Measurements from ENCODE around the gene CCDC183.
A peak's percentile ranks its signal among the peaks of the same experiment; 100 is the strongest.
"Not testable (repeated sequence)": the region's sequence is repeated elsewhere in the genome, so short reads cannot be mapped to it uniquely, and the experiment has no call there.

Gene CCDC183

DNA sequence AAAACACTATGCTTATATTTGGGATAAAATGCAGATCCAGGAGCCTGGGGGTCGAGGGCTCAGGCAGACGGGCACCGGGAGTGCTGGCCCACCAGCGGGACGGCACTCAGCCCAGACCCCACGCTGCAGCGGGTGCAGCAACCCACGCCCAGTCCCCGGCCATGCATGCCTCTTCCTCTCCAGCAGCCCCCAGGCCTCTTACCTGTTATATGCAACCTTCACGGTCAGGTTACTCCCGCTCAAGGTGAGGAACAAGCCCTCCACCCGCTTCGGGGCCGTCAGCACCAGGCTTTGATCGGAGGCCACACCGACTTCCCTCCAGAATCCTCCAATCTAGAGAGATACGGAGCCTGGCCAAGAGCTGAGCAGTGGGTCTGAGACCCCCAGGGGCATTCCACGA lies 39.3 kb upstream of the CCDC183 start:
- H3K9me3 Mint-ChIP-seq: peaks cover 15 to 27% of the 10 kb centered on the region in 2 donors
- H3K4me1 Mint-ChIP-seq: peaks cover 9% of the 10 kb centered on the region
- peaks cover 32% of the 10 kb centered on the region for H3K27me3 Mint-ChIP-seq
- no peak overlapping the region for H3K27ac Mint-ChIP-seq
- H3K4me3 Mint-ChIP-seq: no peak overlapping the region
- ATAC-seq (no peak), DNase-seq (no peak)

DNA sequence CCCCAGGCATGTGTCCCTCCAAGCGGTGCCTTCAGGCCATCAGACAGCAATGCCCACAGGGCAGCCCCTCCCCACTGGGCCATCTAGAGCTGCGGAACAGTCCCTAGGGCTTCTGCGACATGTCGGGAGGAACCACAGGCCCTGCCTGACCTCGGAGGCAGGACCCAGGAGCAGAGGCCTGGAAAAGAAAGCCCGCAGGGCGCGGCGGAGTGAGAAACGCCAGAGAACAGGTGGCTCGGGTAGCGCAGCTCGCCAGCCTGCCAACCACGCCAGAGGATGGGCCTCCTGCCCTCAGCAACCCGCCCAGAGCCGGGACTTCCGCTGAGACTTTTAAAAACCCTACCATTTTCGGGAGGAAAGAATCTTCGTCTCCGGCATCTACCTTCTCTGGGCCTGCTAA lies 38.8 kb upstream of the CCDC183 start:
- no peak overlapping the region for H3K27ac Mint-ChIP-seq
- DNase-seq: no peak
- peaks cover 9% of the 10 kb centered on the region for H3K4me1 Mint-ChIP-seq
- peaks cover 10 to 22% of the 10 kb centered on the region in 2 donors for H3K9me3 Mint-ChIP-seq
- no peak overlapping the region for H3K4me3 Mint-ChIP-seq
- H3K27me3 Mint-ChIP-seq: peaks cover 27% of the 10 kb centered on the region
- no peak for ATAC-seq

DNA sequence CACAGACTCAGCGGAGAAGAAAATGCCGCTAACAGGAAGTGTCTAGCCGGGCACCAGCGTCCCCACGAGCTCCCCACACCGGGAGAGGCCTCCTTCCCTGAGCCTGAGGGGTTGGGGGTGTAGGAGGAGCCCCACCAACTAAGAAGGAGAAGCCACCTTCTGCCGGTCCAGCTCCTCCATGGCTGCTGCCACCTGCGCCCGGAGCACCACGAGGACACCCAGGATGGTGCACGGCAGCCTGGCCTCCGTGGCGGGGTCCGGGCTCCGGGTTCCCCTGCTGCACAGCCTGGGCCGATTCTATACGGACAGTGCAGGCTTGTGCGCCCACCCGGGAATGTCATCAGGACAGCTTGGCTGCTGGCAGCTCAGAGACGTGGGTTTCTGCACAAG lies 38.4 kb upstream of the CCDC183 start:
- Mint-ChIP-seq H3K9me3 (peaks cover 6 to 18% of the 10 kb centered on the region in 2 donors), H3K27ac (no peak overlapping the region), H3K4me1 (peaks cover 9% of the 10 kb centered on the region), H3K4me3 (no peak overlapping the region), H3K27me3 (peaks cover 25% of the 10 kb centered on the region)
- no peak for ATAC-seq
- DNase-seq: no peak

DNA sequence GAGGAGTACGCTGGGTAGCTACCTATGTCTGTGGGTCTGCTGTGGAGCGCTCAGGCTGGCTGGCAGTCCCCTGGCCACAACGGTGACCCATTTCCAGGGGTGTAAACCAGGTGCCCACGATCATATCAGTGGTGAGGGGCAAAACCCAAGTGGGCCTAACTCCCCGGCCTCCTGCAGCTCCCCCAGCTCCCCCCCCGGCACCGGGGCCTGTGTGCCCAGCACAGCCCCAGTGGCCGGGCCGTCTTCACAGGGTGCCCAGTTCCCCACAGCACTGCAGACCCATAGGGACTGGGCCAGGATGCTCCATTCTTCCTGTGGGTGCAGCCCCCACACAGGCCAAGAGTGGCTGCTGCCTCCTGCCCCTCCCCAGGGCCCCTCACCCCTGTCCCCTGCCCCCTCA lies 37.1 kb upstream of the CCDC183 start:
- Mint-ChIP-seq H3K9me3 (peaks cover 4 to 15% of the 10 kb centered on the region in 2 donors), H3K27ac (no peak overlapping the region), H3K27me3 (peaks cover 36% of the 10 kb centered on the region), H3K4me1 (peaks cover 9% of the 10 kb centered on the region), H3K4me3 (no peak overlapping the region)
- no peak for DNase-seq
- peak; percentile 41 for ATAC-seq

DNA sequence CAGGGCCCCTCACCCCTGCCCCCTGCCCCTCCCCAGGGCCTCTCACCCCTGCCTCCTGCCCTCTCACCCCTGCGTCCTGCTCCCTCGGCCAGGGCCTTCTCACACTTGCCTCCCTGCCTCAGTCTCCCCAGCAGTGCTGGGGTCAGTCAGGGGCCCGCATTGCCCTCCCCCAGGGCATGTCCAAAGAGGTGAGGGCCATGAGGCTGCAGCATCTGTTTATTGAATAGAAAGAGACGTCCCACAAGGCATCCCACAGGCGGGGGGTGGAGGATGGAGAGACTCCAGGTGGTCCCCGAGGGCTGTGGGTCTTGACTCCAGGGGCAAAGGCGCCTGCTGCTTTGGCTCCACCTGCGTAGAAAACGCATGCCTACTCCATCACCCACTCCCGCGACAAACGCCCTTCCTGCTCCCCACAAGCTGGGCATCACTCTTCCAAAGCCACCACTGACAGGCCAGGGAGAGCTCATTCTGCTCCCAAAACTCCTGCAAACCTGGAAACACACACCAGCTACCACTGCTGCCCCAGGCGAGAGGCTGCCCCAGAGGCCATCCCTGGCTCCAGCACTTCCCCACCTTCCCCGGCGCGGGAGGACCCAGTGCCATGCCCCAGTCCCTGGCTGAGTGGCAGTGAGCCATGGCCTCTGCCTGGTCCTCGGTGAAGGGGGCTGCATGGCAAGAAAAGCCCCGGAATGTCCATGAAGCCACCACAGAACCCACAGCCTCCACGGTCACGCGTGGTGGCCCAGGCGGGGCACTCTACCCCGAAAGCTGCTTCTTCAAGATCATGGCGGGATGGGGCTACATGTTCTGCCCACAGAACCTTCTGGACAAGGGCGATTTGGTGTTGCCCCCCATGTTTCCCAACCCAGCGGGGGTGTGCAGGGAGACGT lies 36.5 kb upstream of the CCDC183 start:
- no peak overlapping the region for H3K27ac Mint-ChIP-seq

DNA sequence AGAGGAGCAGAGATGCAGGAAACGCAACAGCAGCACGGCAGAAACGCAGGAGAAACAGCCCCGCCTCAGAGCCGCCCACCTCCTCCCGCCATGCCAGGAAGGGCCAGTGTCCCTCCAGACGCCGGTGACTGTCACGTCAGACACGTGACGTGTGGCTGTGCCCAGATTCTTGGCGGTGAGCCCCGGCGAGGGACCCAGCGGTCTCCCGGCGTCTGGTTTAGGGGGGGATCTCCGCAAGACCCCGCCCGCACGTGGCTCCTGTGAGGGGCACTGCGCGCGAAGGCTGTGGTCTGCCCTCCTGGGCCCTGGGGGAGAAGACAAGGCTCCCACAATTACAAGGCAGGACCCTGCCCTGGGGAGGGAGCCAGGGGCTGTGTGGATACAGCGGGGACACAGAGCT lies 35.7 kb upstream of the CCDC183 start:
- no peak overlapping the region for H3K4me3 Mint-ChIP-seq
- DNase-seq: no peak
- no peak for ATAC-seq
- no peak overlapping the region for H3K27ac Mint-ChIP-seq
- peaks cover 3 to 12% of the 10 kb centered on the region in 2 donors for H3K9me3 Mint-ChIP-seq
- peaks cover 9% of the 10 kb centered on the region for H3K4me1 Mint-ChIP-seq
- H3K27me3 Mint-ChIP-seq: peaks cover 38% of the 10 kb centered on the region

More for the DNA sequence above, 36.5 kb upstream of the CCDC183 start:
- Mint-ChIP-seq H3K4me1 (peaks cover 9% of the 10 kb centered on the region), H3K27me3 (peaks cover 37% of the 10 kb centered on the region), H3K4me3 (no peak overlapping the region), H3K9me3 (peaks cover 4 to 15% of the 10 kb centered on the region in 2 donors)
- no peak for DNase-seq
- no peak for ATAC-seq

DNA sequence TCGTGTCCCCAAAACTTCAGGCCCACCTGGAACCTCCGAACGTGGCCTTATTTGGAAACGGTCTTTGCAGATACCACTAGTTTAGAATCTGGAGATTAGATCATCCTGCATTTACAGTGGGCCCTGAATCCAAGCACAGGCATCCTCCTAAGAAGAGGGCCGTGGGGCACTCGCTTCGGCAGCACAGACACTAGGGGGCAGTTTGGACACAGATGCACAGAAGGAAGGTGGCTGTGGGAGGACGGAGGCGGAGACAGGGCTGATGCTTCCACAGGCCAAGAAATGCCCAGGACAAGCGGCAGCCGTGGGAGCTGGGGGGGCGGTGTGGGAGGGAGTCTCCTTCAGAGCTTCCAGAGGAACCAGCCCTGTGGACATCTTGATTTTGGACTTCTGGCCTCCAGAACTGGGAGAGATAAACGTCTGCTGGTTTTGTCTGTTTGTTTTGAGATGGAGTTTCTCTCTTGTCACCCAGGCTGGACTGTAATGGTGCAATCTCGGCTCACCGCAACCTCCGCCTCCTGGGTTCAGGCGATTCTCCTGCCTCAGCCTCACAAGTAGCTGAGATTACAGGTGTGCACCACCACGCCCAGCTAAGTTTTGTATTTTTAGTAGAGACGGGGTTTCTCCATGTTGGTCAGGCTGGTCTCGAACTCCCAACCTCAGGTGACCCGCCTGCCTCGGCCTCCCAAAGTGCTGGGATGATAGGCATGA lies 35.1 kb upstream of the CCDC183 start:
- H3K4me3 Mint-ChIP-seq: not testable (repeated sequence)
- ATAC-seq: peak; percentile 42

DNA sequence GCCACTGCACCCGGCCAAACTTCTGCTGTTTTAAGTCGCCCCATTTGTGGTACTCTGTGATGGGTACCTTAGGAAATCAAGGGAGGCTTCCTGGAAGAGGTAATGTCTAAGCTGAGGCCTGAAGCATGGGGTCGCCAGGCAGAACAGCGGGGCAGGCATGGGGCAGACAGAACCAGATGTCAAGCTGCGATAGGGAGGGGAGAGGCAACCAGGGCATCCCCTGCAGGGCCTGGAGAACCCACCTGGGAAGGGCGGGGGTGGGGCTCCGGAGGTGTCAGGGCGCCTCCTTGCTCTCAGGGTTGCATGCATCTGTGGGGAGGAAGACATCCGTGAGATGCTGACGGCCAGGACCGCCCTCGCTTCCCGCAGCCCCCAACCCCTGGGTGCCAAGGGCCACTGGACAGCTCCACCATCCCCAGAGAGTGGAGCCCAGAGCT lies 34.6 kb upstream of the CCDC183 start:
- no peak overlapping the region for H3K4me3 Mint-ChIP-seq
- ATAC-seq (no peak), DNase-seq (no peak)
- no peak overlapping the region for H3K27ac Mint-ChIP-seq
- peaks cover 20% of the 10 kb centered on the region for H3K4me1 Mint-ChIP-seq
- H3K9me3 Mint-ChIP-seq: peaks cover 0 to under 1% of the 10 kb centered on the region in 2 donors
- H3K27me3 Mint-ChIP-seq: peaks cover 34% of the 10 kb centered on the region

More for the DNA sequence above, 35.1 kb upstream of the CCDC183 start:
- not testable (repeated sequence) for DNase-seq, H3K27ac Mint-ChIP-seq, H3K9me3 Mint-ChIP-seq
- H3K27me3 Mint-ChIP-seq: peaks cover 38% of the 10 kb centered on the region
- peaks cover 14% of the 10 kb centered on the region for H3K4me1 Mint-ChIP-seq

DNA sequence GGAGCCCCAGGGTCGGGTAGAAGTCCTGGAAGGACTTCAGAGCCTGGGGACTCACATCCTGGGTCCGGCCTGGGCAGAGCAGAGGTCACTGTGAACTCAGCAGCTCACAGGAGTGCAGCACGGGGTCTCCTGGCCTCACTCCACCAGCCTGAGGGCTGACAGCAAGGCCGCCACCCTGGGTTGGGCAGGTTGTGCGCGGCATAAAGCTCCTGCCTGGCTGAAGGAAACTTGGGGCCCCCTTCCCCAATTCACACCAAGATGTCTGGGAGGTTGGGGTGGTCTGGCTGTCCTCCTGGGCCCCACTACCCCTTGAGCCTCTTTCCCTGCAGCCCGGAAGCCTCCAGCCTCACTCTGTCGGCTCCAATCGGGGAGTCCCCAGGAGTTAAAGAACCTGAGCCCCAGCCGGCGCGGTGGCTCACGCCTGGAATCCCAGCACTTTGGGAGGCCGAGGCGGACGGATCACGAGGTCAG lies 33.9 kb upstream of the CCDC183 start:
- Mint-ChIP-seq H3K4me1 (peaks cover 27% of the 10 kb centered on the region), H3K27ac (no peak overlapping the region), H3K9me3 (no peaks in the 10 kb centered on the region), H3K27me3 (peaks cover 38% of the 10 kb centered on the region), H3K4me3 (no peak overlapping the region)
- ATAC-seq (no peak), DNase-seq (no peak)

DNA sequence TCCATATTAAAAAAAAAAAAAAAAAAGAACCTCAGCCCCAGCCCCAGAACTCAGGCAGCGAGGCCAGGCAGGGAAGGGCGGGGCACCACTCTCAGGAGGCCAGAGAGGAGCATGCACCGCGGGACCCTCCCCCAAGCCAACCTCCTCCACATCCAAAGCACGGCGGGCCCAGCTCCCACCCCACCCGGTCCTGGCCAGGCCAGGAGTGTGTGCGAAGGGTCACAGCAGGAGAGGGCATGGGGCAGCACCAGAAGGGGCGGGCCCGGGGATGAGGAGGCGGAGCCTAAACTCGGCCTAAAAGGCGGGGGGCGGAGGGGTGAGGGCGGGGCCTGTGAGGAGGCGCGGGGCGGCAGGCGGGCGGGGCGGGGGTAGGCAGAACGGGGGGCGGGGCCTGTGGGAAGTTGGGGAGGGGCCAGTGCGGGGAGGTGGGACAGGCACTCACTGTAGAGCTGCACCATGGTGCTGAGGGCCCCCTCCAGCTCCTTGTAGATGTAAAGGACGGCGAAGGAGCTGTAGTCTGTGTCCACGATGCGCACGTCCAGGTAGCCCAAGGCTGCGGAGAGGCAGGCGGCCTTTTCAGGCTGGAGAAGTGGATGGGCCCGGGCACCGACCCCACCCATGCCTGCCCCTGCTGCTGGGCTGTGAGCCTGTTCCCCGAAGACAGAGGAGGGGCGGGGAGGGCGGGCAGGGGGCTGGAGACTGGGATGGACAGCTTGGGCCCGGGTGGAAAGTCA lies 33.1 kb upstream of the CCDC183 start:
- no peak overlapping the region for H3K27ac Mint-ChIP-seq
- DNase-seq (no peak), ATAC-seq (no peak)
- H3K4me1 Mint-ChIP-seq: peaks cover 28% of the 10 kb centered on the region
- no peak overlapping the region for H3K4me3 Mint-ChIP-seq
- H3K27me3 Mint-ChIP-seq: peaks cover 46% of the 10 kb centered on the region
- no peaks in the 10 kb centered on the region for H3K9me3 Mint-ChIP-seq

DNA sequence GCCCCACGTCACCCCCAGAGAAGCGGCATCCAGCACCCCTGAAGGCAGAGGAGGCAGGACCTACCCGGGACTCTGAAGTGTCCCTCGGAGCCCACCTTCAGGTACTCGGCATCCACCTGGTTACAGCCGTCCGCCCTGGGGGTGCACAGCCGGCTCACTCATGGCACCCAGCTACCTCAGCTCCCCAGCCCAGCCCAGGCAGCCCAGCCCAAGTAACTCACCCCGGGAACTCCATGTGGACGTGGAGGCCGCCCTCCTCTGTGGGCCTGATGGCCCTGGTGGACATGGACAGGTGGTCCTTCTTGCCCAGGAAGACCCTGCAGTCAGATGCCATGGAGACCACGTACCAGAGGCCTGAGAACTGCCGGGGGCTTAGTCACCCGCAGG lies 32.5 kb upstream of the CCDC183 start:
- H3K4me3 Mint-ChIP-seq: no peak overlapping the region
- no peak overlapping the region for H3K27ac Mint-ChIP-seq
- DNase-seq (no peak), ATAC-seq (no peak)
- no peaks in the 10 kb centered on the region for H3K9me3 Mint-ChIP-seq
- H3K4me1 Mint-ChIP-seq: peaks cover 28% of the 10 kb centered on the region
- H3K27me3 Mint-ChIP-seq: peaks cover 50% of the 10 kb centered on the region

DNA sequence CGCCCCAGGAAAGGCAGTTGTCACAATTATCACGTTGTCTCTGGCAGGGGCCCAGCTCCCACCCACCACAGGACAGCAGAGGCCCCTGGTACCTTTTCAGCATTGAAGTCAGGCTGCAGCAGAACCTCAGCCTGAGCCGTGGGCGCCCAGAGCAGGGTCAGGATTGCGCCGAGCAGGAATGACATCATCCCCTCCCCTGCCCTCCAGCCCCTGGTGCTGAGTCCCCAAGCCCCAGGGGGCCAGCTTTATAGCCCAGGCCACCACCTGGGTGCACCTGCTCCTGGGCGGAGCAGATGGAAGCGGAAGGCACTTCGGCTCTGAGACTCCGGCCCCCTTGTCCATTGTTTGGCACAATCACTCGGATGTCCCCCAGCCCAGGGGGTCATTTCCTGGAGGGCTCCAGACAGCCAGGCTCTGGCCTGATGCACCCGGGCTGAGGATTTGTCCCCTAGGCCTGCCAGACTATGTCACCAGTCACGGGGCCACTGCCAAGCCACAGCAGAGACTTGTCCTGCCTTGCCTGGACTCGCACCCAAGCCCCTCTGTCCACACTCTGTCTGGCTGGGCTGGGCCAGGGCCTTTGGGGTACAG lies 31.7 kb upstream of the CCDC183 start, which contains the start of gene LCN15:
TSS of gene LCN15 (minus strand) at position 218 of the 591 bp plus-strand sequence. CDS start at position 188, 30 bp downstream.
- Mint-ChIP-seq H3K27ac (no peak within 1 kb of the TSS), H3K9me3 (no peaks in the 10 kb centered on the region), H3K4me1 (peaks cover 28% of the 10 kb centered on the region)

DNA sequence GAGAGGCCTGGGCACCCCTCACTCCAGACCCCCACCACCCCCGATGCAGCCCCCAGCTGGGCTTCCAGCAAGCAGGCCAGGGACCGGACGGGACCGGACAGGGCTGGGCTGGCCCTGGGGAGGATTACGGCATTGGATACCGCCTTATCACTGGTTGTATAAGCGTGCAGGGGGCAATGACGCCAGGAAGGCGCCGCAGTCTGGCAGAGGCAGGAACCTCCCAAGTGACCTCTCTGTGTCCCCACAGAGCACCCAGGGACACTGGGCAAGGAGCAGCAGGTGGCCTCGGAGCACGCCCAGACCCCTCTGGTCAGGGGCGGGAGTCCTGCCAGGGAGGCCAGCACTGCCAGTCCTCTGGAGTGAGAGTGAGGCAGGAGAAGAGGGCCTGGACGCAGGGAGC lies 31.1 kb upstream of the CCDC183 start:
- no peak for ATAC-seq
- DNase-seq: no peak
- Mint-ChIP-seq H3K9me3 (no peaks in the 10 kb centered on the region), H3K4me3 (no peak overlapping the region), H3K27me3 (peaks cover 52% of the 10 kb centered on the region), H3K4me1 (peaks cover 33% of the 10 kb centered on the region), H3K27ac (no peak overlapping the region)

More for the DNA sequence above, 31.7 kb upstream of the CCDC183 start, which contains the start of gene LCN15:
- Mint-ChIP-seq H3K27me3 (peaks cover 50% of the 10 kb centered on the region), H3K4me3 (no peak within 1 kb of the TSS)
- ATAC-seq: no peak
- no peak for DNase-seq

DNA sequence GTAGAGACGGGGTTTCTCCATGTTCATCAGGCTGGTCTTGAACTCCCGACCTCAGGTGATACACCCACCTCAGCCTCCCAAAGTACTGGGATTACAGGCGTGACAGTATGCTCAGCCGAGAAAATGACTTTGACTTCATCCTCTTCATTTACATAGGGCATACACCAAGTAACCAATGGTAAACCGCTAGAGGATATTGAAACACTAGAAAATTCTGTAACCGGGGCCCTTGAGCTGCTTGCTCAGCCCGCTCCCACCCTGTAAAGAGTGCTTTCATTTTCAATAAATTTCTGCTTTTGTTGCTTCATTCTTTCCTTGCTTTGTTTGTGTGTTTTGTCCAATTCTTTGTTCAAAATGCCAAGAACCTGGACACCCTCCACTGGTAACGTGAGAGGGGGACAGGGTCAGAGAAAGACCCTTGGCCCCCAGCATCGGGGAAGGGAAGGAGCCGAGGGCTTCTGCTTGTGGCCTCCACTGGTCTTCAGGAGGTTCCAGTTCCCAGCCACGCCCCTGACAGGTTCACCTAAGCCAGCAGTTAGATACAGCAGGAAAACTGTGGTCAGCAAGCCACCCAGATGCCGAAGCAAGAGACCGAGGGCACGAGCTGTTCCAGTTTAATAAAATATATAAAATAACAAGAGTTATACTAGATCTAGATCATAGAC lies 30.3 kb upstream of the CCDC183 start:
- ATAC-seq, H3K9me3 Mint-ChIP-seq, DNase-seq: not testable (repeated sequence)
- Mint-ChIP-seq H3K27ac (peak overlapping the region in 1 of 2 donors; percentile 59), H3K4me3 (peak overlapping the region in 1 of 2 donors; percentile 26), H3K27me3 (peaks cover 51% of the 10 kb centered on the region), H3K4me1 (peaks cover 30% of the 10 kb centered on the region)

Measured in stimulated activated naive CD8-positive, alpha-beta T cell treated with anti-CD3 and anti-CD28 coated beads, Interleukin-15, amount 100 ng/mL, for 72 hours (primary cell).